HepG2 (cell line): ENCODE measurements around the gene HNRNPM. TPM values are rescaled to one million over a fixed set of nuclear protein-coding genes. Genes with fewer than 3 reads are reported as not detected.

ENCODE experiments used
- CENPX ChIP-seq: sonication (generic); formaldehyde crosslinking; IDR thresholded peaks from 2 replicates; pipeline ENCODE4 v1.9.0; 2021; ENCODE audit warnings: mild to moderate bottlenecking, missing genetic modification reagents, moderate library complexity
- ELF1 ChIP-seq: sonication (generic); formaldehyde crosslinking; IDR thresholded peaks from 2 replicates; pipeline ENCODE4 v1.4.0; 2020; ENCODE audit warnings: missing genetic modification reagents
- FLYWCH1 ChIP-seq: sonication (generic); formaldehyde crosslinking; IDR thresholded peaks from 2 replicates; pipeline ENCODE4 v1.8.1; 2023; ENCODE audit warnings: mild to moderate bottlenecking, missing genetic modification reagents
- FOSL2 ChIP-seq: sonication (generic); formaldehyde crosslinking; IDR thresholded peaks from 2 replicates; pipeline ENCODE4 v1.4.0; 2020; ENCODE audit warnings: missing genetic modification reagents
- GMEB1 ChIP-seq: sonication (generic); formaldehyde crosslinking; IDR thresholded peaks from 2 replicates; pipeline ENCODE4 v1.5.1; 2020; ENCODE audit warnings: missing genetic modification reagents, mild to moderate bottlenecking, borderline replicate concordance
- HNRNPLL ChIP-seq: fragments of 200-400 bp; formaldehyde crosslinking; IDR thresholded peaks from 2 replicates; pipeline ENCODE4 v1.6.1; 2017; ENCODE audit warnings: mild to moderate bottlenecking, low read depth, low read length; ENCODE audit not compliant: poor library complexity, severe bottlenecking
- JUN ChIP-seq: sonication (generic); formaldehyde crosslinking; IDR thresholded peaks from 2 replicates; pipeline ENCODE4 v1.4.0; 2020; ENCODE audit warnings: mild to moderate bottlenecking, missing genetic modification reagents
- LCORL ChIP-seq, 2 experiments: fragments of 450-650 bp in 1 of 2; sonication (generic) in 1 of 2; formaldehyde crosslinking in 1 of 2; IDR thresholded peaks; 2 replicates each; pipeline versions ENCODE4 v1.5.0 to v1.6.1; 2017 to 2020; ENCODE audit warnings: antibody characterized with exemption in 1 of 2, missing genetic modification reagents in 1 of 2
- MXD4 ChIP-seq: IDR thresholded peaks from 2 replicates; pipeline ENCODE4 v1.6.1; 2016; ENCODE audit warnings: mild to moderate bottlenecking, missing biosample characterization, missing genetic modification reagents
- PRDM4 ChIP-seq: sonication (generic); formaldehyde crosslinking; IDR thresholded peaks from 2 replicates; pipeline ENCODE4 v1.9.0; 2021; ENCODE audit warnings: missing genetic modification reagents, borderline replicate concordance
- SMYD3 ChIP-seq: sonication (generic); formaldehyde crosslinking; IDR thresholded peaks from 2 replicates; pipeline ENCODE4 v1.8.1; 2023; ENCODE audit warnings: mild to moderate bottlenecking, missing genetic modification reagents
- TBL1XR1 ChIP-seq: fragments of 150-350 bp; IDR thresholded peaks from 2 replicates; pipeline ENCODE4 v1.6.1; 2014; ENCODE audit warnings: borderline replicate concordance, low read length; ENCODE audit not compliant: partially characterized antibody
- THAP9 ChIP-seq: sonication (generic); formaldehyde crosslinking; IDR thresholded peaks from 2 replicates; pipeline ENCODE4; 2020; ENCODE audit warnings: missing genetic modification reagents, mild to moderate bottlenecking, borderline replicate concordance
- YEATS4 ChIP-seq: sonication (generic); formaldehyde crosslinking; IDR thresholded peaks from 2 replicates; pipeline ENCODE4 v1.4.0; 2020; ENCODE audit warnings: missing genetic modification reagents, borderline replicate concordance
- ZBTB34 ChIP-seq: sonication (generic); formaldehyde crosslinking; IDR thresholded peaks from 2 replicates; pipeline ENCODE4 v1.8.0; 2022; ENCODE audit warnings: mild to moderate bottlenecking, missing genetic modification reagents
- ZNF256 ChIP-seq: sonication (generic); formaldehyde crosslinking; conservative IDR thresholded peaks from 2 replicates; pipeline ENCODE4 v1.4.0; 2020; ENCODE audit warnings: missing genetic modification reagents
- ZNF275 ChIP-seq: sonication (generic); formaldehyde crosslinking; IDR thresholded peaks from 2 replicates; pipeline ENCODE4 v1.8.0; 2022; ENCODE audit warnings: missing genetic modification reagents, mild to moderate bottlenecking, inconsistent platforms, borderline replicate concordance
- ZNF34 ChIP-seq: sonication (generic); formaldehyde crosslinking; IDR thresholded peaks from 2 replicates; pipeline ENCODE4 v1.4.0; 2020; ENCODE audit warnings: mild to moderate bottlenecking, missing genetic modification reagents, borderline replicate concordance
- ZNF749 ChIP-seq: sonication (generic); formaldehyde crosslinking; IDR thresholded peaks from 2 replicates; pipeline ENCODE4 v1.8.0; 2022; ENCODE audit warnings: mild to moderate bottlenecking, missing genetic modification reagents, moderate library complexity, borderline replicate concordance
- ZNF766 ChIP-seq: sonication (generic); formaldehyde crosslinking; IDR thresholded peaks from 2 replicates; pipeline ENCODE4 v1.5.0; 2020; ENCODE audit warnings: missing genetic modification reagents, borderline replicate concordance
- ZNF792 ChIP-seq: IDR thresholded peaks from 2 replicates; pipeline ENCODE4 v1.6.1; 2016
- ZNF839 ChIP-seq: sonication (generic); formaldehyde crosslinking; IDR thresholded peaks from 2 replicates; pipeline ENCODE4 v1.4.0; 2020; ENCODE audit warnings: missing genetic modification reagents, mild to moderate bottlenecking, borderline replicate concordance
- polyA plus RNA-seq, 8 experiments: library from polyadenylated mRNA; depleted of rRNA in 3 of 8; stranded (reverse) in 7 of 8; unstranded in 1 of 8; fragments of >200 nt; fragmentation: Illumina TruSeq in 4 of 8; extraction: Trizol in 4 of 8; gene quantifications; 2 replicates each; pipeline versions ENCODE4 v1.2.1 to v1.2.3, GENCODE V29; 2011 to 2016; ENCODE audit warnings: low read depth in 4 of 8, missing spikeins in 1 of 8, mixed read lengths in 1 of 8; ENCODE audit not compliant: insufficient read depth in 1 of 8
- total RNA-seq, 5 experiments: library from RNA; depleted of rRNA; stranded (reverse); fragments of >200 nt; fragmentation: Illumina TruSeq; extraction: Trizol; gene quantifications; 2 replicates each; pipeline ENCODE4 v1.2.3, GENCODE V29; 2016; ENCODE audit warnings: low read depth in 1 of 5

Gene HNRNPM
- total and polyA plus RNA-seq, 2 of the 13 experiments (the other 11 are each of a cell fraction or from before 2014, with no cell fraction given), result 56.7 to 102 TPM

- no peak for TF ChIP-seq ZBTB34 (CRISPR knock-in tag)
- peak; percentile 44; the same call in 1 of the 2 replicates for TF ChIP-seq ELF1 (CRISPR knock-in tag)
- TF ChIP-seq FLYWCH1 (CRISPR knock-in tag), result no peak
- no peak for TF ChIP-seq ZNF839
- TF ChIP-seq ZNF792 (CRISPR knock-in tag), result no peak
- TF ChIP-seq ZNF766 (CRISPR knock-in tag), result no peak
- TF ChIP-seq ZNF275, result no peak
- TF ChIP-seq ZNF749 (CRISPR knock-in tag), result no peak
- no peak for TF ChIP-seq JUN
- TF ChIP-seq ZNF34, result no peak
- no peak for TF ChIP-seq FOSL2 (CRISPR knock-in tag)
- no peak for TF ChIP-seq TBL1XR1
- no peak for TF ChIP-seq THAP9 (CRISPR knock-in tag)
- no peak for TF ChIP-seq LCORL (IDR thresholded peaks at IDR 0.05)
- peak; percentile 34; the same call in 1 of the 2 replicates for TF ChIP-seq LCORL (CRISPR knock-in tag; IDR thresholded peaks at IDR 0.05)
- TF ChIP-seq CENPX (CRISPR knock-in tag), result no peak
- no peak for TF ChIP-seq SMYD3 (CRISPR knock-in tag)
- TF ChIP-seq MXD4, result no peak
- TF ChIP-seq YEATS4 (CRISPR knock-in tag), result no peak
- TF ChIP-seq GMEB1 (CRISPR knock-in tag), result no peak
- no peak for TF ChIP-seq PRDM4 (CRISPR knock-in tag)
- TF ChIP-seq HNRNPLL, result no peak
- no peak for TF ChIP-seq ZNF256 (CRISPR knock-in tag)
Observed at GRCh38 chr19:8525401-8525684, 80.6 kb downstream of the HNRNPM start (continued).
